Measurements from ENCODE around the gene HOXA10. TPM values are rescaled to one million over a fixed set of nuclear protein-coding genes. Genes with fewer than 3 reads are reported as not detected.

HOXA10 gene
- total RNA-seq, 4 donors from 2014 or later = 0.56 to 1.9 (median 1.2) TPM

DNA sequence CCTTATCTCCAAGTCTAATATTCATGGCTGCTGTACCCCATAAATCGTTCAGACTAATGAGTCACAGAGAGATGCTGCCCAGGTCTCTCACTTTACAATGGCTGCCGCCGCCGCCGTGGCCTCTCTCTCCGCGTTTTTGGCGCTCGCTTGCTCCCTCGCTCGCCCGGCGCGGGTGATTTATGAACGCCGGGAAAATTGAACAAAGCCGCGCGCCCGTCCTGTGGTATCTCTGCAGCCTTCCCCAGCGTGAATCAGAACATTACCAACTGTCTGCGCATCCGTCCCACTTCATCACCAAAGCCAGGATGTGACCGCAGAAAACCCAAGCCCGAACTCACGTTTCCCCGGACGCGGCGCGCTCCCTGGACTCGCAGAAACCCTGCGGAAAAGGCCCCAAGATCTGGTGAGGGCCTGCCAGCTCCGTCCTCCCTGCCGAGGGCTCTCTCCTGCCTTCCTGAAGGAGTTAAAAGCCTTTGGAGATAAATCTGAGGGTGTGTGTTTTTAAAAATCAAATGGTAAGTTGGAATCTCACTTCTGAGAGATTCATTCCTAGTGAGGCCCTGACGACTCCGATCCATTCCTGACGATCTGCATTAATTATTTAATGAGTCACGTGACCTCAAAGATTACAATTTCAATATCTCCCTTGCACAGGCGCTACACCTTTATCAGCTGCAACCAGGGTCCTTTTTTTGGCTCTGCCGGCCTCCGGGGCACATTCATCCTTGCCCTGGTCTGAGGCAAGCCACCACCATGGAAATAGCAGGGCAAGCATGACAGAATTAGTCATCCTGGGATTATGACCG is 49.8 kb downstream of the HOXA10 start:
- ATAC-seq (ENCODE audit: low FRiP score) = peak; percentile 81
- peak; percentile 22 for DNase-seq (ENCODE audit: low spot score)
- TF ChIP-seq, protein P1, sequence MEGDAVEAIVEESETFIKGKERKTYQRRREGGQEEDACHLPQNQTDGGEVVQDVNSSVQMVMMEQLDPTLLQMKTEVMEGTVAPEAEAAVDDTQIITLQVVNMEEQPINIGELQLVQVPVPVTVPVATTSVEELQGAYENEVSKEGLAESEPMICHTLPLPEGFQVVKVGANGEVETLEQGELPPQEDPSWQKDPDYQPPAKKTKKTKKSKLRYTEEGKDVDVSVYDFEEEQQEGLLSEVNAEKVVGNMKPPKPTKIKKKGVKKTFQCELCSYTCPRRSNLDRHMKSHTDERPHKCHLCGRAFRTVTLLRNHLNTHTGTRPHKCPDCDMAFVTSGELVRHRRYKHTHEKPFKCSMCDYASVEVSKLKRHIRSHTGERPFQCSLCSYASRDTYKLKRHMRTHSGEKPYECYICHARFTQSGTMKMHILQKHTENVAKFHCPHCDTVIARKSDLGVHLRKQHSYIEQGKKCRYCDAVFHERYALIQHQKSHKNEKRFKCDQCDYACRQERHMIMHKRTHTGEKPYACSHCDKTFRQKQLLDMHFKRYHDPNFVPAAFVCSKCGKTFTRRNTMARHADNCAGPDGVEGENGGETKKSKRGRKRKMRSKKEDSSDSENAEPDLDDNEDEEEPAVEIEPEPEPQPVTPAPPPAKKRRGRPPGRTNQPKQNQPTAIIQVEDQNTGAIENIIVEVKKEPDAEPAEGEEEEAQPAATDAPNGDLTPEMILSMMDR (IDR thresholded peaks at IDR 0.05) = no peak

DNA sequence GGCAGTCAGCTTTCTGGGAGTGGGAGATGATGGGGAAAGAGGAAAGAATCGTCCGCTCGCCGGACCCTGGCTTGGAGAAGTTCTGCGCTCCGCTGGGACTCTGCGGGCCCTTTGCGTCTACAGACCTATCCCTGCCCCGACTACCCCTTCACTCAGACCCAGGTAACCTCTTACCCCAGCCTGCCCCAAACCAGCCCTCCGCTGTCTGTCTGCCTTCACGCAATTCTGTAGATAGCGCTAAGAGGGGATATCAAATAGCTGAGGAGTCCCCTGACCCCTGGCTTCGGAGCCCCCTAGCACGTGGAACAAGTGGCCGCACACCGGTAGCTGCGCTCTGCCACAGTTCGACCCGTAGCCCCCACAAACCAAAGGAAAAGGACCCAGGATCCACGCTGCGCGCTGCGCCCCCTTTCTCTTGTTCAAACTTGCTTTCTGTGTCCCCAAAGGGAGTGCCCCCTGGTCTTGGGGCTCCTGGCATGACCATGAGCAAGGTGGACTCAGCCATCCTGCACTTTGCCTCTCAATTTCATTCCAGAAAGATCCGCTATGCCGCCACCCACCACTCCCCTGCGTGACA is 50.6 kb downstream of the HOXA10 start:
- DNase-seq (ENCODE audit: low spot score) = no peak
- no peak for ATAC-seq (ENCODE audit: low FRiP score)
- TF ChIP-seq, protein P1 (IDR thresholded peaks at IDR 0.05) = no peak

DNA sequence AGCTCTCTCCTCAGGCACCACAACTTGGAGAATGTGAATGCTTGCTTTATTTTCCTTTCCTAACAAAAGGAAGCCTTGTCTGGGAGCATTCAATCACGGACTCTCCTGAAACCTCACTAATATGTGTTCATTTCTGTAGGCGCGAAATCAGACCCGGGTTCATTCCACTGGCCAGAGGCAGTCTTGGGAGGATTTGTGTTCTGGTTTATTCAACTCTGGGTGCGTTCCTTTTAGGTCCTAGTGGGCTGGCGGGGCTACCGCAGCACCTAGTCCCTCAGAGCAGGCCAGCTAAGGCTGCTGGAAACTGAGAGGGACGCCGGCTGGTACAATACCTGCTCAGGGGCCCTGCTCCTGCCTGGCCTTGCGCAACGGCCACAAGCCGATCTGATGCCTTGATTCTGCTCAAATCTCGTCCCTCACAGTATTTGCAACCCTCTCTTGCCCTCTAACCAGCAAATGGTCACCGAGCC is 51.1 kb downstream of the HOXA10 start:
- TF ChIP-seq, protein P1 (IDR thresholded peaks at IDR 0.05) = no peak
- DNase-seq (ENCODE audit: low spot score) = no peak
- ATAC-seq (ENCODE audit: low FRiP score) = no peak

DNA sequence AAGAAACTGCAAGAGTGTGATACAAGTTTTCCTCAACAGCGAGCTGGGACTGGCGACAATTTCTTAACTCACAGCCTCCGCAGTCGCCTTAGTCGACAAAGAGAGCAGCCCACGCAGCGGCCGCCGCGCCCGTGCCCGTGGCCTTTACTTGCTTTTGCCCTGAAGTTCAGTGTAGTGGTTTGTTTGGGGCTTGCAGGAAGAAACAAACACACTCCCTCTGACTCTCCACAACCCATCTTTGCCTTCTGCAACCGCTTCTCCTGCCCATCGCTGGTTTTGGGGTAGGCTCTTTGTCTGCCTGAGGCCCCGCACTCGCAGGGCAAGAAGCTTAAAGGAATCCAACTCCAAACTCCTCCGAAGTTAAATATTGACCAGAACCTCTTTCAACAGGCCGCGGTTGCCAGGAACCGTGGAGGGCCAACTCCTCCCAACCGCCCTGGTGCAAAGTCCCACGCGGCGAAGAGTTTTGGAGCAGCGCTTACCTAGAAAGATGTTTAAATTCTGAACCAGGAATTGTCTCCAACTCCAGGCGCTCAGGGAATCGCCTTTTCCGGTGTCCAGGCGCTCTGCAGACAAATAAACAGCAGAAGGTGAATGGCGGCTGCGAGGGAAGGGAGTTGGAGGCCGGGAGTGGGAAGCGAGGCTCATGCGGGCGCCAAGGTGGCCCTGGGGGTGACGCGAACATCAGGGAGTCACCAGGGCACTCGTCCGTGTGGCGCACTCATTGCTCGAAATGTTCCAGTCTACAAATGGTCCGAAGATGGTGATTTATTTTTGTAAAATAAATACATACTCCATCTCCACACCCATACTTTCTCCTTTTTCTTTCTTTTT is 51.8 kb downstream of the HOXA10 start:
- ATAC-seq (ENCODE audit: low FRiP score) (no peak), DNase-seq (ENCODE audit: low spot score) (no peak)

DNA sequence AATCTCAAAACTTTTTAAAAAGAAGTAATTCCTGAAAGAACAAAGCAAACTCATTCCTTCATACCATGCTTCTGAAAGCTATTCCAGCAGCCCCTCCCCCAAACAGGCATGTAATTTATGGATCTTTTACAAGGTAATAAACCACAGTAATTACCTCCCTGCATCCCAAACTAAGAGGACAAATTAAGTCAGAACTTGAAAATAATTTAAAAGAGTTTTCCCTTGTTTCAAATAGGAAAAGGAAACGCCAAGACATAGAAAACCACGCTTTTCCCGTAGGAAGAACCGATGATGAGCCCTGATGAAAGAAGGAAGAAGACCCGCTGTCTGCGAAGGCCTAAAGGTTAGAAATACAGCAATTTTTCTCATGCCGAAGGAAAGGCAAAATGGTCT is 52.4 kb downstream of the HOXA10 start:
- DNase-seq (ENCODE audit: low spot score) (no peak), ATAC-seq (ENCODE audit: low FRiP score) (no peak)
- TF ChIP-seq, protein P1 (IDR thresholded peaks at IDR 0.05) = no peak

More for the DNA sequence above, 51.8 kb downstream of the HOXA10 start:
- TF ChIP-seq, protein P1 (IDR thresholded peaks at IDR 0.05) = no peak

Small RNA genes lying within 50 kb of the gene (small RNA-seq; reads per million reads assigned to genes)
- gene AC004080.5 = not detected
- gene RF02140 = not detected
- not detected for gene RF02141

Other genes with a start within 250 kb of the HOXA10 start
- gene HOXA1, start 78.3 kb downstream of the HOXA10 start, total RNA-seq = under 1 TPM; 0.56 to 0.84 (median 0.77) TPM
- 1 to 10 TPM; 1.1 to 3.5 (median 1.5) TPM for gene HOXA2, start 71.6 kb downstream of the HOXA10 start, total RNA-seq
- gene HOXA4, start 43.6 kb downstream of the HOXA10 start, total RNA-seq = 1 to 10 TPM; 1.6 to 5.7 (median 3.1) TPM
- 10 to 100 TPM; 10.4 to 39.4 (median 26.5) TPM for gene HOXA5, start 30.6 kb downstream of the HOXA10 start, total RNA-seq
- 10 to 100 TPM in 1 of 4 donors, 1 to 10 TPM in 3; 1.1 to 13.1 (median 6.4) TPM for gene HOXA6, start 26.5 kb downstream of the HOXA10 start, total RNA-seq
- 10 to 100 TPM in 1 of 4 donors, 1 to 10 TPM in 3; 1.8 to 11.0 (median 4.3) TPM for gene HOXA3, start 21.7 kb downstream of the HOXA10 start, total RNA-seq
- gene HOXA7, start 17.6 kb downstream of the HOXA10 start, total RNA-seq = 1 to 10 TPM; 4.6 to 6.1 (median 5.3) TPM
- 1 to 10 TPM in 2 of 4 donors, under 1 TPM in 1, not detected in 1; 0.19 to 2.4 (median 1.0) TPM for gene HOXA9, start 8.8 kb downstream of the HOXA10 start, total RNA-seq
- not detected for gene HOXA11, start 10.9 kb upstream of the HOXA10 start, total RNA-seq
- gene HOXA13, start 25.8 kb upstream of the HOXA10 start, total RNA-seq = not detected
- not detected for gene EVX1, start 68.5 kb upstream of the HOXA10 start, total RNA-seq

Data from omental fat pad (tissue), 4 donors.